ENCODE results near the gene PKP4.

Gene PKP4

DNA sequence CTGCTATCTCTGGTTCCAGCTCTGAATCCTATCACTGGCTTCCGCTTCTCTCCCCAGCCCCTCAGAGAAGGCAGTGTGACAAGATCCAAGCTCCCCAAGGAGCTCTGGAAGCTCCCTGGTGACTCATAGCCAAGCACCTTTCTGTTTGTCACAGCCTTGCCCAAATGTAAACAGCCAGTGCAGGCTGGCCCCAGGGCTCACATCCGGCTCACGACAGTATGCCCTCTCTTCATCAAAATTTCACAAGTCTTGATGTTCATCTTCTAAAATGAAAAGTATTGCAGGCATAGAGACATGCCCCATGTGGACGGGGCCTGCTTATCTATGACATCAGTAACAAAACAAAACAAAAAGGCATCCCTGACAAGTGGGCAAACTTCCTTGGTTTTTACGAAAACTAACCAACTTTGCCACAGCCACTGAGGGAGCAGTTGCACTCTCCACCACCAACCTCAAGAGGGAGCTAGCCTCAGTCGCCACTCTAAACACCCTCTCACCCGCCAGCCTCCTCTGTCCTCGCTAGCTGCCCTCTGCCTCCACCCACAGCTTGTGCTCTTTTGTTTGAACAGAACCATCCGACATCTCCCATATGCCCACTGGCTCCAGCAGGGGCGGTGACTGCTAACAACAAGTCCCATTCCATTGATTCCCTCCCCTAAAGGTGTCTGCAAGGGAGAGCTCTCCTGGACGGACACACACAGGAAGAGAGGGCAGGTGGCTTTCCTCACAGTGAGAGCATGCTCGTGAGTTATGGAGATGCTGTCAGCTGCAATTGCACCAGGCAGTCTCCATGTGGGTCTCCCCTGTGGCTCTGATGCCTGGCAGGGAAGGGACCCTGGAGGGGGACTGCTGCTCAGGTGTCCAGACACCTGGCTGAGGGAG is 267.4 kb downstream of the PKP4 start:
- no peak for DNase-seq

DNA sequence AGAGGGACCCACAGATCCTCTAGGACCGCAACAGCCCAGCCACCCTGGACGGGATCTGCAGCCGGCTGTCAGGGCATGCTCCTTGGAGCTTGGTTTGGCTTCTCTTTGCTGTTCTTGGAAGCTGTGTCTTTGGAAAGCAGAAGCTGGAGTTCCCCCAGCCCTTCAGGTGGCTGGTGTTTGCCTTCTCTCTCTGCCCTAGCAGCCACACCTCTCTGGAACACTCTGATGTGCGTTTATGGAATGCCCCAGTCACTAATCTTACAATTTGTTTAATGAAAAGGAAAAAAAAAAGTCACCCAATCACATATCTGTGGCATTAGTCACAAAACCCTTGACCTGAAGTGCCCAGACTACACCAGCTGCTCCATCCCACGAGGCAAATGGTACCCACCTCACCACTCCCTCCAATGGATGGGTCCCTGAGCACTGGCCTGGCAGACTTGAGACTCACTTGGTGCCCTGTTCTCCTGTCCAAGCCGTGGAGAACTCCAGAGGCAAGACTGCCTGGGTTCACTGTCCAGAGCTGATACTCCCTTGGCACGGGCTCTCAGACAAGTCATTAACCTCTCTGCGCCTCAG is 268.1 kb downstream of the PKP4 start:
- no peak for DNase-seq

DNA sequence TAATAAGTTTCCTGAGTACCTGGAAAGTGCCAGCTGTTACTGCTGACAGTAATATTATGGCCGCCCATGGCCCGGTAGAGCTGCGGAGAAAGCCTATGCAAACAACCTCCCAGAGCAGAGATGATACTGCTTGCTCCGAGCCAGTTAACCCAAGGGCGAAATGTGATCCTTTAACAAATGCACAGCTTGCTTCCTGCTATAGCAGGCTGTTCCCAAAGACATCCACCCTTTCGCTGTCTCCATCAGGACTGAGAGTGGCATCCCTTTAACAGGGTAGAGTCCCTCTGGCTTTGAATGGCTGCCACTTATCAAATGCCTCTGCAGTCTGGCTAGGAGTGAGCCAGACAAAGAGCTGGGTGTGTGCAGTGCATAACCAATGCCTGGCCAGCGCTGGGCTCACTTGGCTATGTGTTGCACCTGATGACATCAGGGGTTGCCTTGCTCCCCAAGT is 268.7 kb downstream of the PKP4 start:
- DNase-seq: no peak

DNA sequence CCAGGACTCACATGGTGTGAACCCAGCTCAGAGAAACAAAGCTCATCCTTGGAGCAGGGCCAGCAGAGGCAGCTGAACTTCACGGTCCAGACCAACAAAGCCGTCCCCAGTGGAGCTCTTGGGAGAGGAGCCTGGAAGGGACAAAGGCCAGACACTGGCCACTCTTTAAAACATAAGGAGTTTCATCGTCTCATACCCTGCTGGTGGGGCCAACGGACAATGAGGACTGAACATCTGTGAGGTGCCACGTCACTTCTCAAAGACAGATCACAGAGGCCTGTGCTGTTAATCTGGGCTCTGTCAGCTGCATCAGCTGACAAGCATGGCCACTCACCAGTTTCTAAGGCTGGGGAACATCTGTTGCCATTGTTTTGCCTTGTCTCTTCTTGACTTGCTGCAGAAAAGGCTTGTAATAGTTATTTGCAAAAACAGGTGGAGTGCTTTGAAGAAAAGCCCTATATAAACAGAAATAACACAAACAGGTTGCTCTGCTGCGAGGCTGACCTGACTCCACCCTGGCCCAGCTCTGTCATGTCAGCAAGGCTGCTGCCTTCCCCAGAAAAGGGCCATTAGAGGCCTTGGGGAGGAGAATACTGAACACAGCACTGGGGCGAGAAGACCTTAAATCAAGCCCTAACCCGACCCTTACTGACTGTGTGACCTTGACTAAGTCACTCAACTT is 270.3 kb downstream of the PKP4 start:
- no peak for DNase-seq

DNA sequence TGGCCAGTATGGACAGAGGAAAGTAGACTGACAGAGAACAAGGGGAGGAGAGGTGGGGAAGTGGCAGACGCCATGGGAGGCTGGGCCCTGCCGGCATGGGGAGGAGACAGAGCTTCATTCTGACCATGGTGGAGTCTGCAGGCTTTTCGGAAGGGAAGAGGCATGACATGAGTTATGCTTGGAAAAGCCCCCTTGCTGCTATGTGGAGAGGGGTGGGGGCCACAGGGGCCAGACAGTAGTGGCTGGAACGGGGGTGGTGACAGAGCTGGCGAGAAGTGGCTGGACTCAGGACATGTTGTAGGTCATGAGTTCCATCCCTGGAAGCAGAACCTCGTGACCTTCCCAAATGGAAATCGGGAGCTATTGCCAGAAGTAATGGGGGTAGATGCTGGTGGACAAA is 271.7 kb downstream of the PKP4 start:
- DNase-seq: no peak

DNA sequence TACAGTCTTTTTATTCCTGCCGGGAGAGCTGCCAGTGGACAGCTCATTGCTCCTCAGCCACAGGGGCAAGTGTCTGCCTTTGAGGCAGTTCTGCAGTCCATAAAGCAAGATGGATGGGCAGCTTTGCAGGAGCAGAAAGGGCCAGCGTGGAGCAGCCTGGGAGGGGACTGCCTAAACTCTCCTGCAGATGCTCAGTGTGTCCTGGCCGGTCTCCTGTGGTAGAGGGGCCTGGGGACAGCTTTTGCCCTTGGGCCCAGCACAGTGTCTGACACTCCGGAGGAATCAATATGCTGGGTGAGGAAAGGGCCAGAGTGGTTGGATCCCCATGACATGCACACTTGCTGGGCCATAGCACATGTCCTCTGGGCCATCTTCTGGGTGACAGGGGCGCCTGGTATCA is 272.7 kb downstream of the PKP4 start:
- DNase-seq: no peak

DNA sequence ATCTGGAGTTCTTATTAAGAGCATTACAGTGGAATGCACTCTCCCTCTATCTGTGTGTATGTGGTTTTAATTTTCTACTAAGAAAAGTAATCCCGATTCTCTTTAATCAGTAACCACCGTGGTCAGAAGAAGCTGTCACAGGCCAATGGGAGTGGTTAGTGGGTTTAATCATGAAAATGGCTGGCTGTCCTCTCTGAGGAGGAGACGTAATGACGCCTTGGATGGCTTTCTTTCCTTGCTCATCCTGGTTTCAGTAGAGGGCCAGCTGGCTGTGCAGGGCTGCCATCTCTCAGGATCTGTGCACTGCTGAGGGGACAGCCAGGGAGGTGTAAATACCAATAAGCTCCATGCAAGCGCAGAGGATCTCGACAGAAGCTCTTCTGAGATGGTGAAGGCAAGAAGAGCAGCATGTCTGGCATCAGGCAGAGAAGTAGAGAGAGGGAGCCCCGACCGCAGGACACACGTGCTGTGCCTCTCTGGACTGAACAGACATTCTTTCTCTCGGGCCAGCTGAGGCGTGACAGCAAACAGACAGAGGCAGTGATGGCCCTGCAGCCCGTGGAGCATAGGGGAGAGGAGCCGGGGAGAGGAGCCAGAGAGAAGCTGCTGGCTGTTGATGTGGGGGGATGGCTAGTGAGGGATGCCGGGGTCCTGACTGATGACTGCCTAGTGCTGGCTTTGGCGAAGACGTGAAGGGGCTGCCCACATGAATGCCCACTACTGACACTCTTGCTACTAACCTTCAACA is 273.3 kb downstream of the PKP4 start:
- no peak for DNase-seq

DNA sequence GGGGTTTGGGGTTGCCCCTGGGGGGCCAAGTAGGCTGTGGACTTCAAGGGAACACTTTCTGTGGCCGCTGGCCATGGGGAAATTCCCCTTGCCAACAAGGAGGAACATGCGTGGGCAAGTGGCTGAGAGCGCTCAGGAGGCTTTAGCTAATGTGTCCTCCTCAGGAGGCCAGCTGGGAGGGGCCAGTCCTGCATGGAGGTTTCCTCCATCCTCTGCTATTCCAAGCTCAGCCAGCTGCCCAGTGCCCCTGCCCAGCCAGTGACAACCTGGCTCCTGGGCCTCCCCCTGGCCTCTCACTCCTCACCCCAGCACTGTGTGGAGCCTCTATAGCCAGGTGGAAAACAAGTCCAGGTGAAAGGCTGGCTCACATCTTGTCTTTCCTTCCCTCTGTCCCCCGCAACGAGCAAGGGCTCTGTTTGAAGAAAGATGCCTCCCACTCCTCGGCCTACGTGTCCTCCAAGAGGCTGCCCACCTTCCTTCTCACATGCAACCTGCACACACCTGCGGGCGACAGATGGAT is 273.9 kb downstream of the PKP4 start:
- DNase-seq: no peak

DNA sequence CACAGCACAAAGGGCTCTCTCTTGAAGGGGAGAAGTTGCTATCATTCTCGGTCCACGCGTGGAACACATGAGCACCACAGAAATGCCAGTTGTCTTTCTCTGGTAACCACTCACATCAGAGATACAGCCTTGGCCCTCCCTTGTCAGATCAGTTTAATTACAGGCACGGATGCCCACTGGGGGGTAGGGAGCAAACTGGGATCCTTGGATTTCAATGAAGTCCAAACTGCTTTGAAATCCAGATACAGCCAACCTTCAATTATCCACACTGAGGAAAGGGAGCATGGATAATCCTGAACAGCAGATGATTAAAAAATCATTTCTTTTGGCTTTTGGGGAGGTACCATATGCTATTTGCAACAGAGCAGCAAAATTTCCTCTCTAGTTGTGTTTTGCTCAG is 274.6 kb downstream of the PKP4 start:
- no peak for DNase-seq

All from CD4-positive, alpha-beta T cell treated with Interleukin-17A for 4 hours (primary cell).